Measurements from ENCODE around the gene ZGLP1.
A peak's percentile ranks its signal among the peaks of the same experiment; 100 is the strongest.
"Not testable (repeated sequence)": the region's sequence is repeated elsewhere in the genome, so short reads cannot be mapped to it uniquely, and the experiment has no call there.

ZGLP1 gene

DNA sequence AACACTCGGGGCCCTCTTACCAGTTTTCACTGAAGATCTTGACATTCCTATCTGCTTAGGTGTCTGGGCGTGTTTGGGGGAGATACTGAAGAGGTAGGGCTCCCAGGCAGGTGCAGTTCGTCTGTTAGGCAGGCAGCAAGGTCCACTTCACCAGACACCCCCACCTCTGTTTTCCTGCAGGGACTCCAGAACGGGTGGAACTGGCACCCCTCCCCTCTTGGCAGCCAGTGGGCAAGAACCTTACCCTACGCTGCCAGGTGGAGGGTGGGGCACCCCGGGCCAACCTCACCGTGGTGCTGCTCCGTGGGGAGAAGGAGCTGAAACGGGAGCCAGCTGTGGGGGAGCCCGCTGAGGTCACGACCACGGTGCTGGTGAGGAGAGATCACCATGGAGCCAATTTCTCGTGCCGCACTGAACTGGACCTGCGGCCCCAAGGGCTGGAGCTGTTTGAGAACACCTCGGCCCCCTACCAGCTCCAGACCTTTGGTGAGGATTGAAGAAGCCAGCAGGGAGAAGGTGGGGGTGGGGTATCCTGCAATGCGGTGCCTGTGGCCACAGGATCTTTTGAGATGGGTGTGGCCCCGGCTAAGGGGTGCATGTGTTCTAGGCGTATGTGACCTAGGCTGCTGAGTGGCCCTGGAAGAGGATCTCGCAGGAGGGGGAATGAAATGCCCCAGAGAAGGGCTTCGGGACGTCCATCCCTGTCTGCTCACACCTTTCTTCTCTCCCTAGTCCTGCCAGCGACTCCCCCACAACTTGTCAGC is 26.1 kb downstream of the ZGLP1 start:
- Mint-ChIP-seq H3K4me3 (no peak overlapping the region), H3K27ac (no peak overlapping the region), H3K9me3 (no peaks in the 10 kb centered on the region), H3K27me3 (peaks cover 7% of the 10 kb centered on the region), H3K4me1 (ENCODE audit: low read depth) (peaks cover 41% of the 10 kb centered on the region), H3K36me3 (ENCODE audit: low read depth) (peaks cover 53% of the 10 kb centered on the region)

DNA sequence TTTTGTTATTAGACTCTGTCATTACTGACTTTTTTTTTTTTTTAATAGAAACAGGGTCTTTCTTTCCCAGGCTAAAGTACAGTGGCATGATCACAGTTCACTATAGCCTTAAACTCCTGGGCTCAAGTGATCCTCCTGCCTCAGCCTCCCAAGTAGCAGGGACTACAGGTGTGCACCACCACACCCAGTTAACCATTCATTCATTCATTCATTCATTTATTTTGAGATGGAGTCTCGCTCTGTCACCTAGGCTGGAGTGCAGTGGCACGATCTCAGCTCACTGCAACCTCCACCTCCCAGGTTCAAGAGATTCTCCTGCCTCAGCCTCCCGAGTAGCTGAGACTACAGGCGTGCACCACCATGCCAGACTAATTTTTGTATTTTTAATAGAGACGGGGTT is 27.6 kb downstream of the ZGLP1 start:
- not testable (repeated sequence) for H3K27ac Mint-ChIP-seq, H3K4me3 Mint-ChIP-seq, H3K27me3 Mint-ChIP-seq, H3K9me3 Mint-ChIP-seq
- Mint-ChIP-seq H3K4me1 (ENCODE audit: low read depth) (peaks cover 39% of the 10 kb centered on the region), H3K36me3 (ENCODE audit: low read depth) (peaks cover 63% of the 10 kb centered on the region)

DNA sequence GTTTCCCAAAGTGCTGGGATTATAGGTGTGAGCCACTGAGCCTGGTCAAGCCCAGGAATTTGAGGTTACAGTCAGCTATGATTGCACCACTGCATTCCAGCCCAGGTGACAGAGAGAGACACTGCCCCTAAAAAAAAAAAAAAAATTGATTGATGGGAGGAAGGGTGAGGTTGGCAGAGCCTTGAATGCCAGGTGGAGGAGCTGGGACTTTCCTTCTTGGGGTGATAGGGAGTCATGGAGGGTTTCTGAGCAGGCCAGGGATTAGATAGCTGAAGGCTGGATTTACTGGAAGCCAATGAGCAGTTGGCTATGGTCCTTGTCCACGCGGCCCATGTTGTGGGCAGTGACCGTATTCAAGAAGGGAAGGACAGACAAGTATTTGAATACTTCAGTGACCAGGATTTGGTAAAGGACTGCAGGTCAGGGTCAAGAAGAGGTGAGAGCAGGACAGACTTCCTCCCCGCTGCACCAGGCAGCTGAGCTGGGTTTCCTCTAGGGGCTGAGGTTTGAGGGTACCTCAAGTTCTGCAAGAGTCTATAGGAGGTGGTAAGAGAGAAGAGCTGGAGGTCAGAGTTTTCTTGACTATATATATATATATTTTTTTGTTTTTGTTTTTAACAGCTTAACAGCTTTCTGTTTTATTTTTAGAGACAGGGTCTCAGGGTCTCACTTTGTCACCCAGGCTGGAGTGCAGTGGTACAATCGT is 29.7 kb downstream of the ZGLP1 start:
- H3K36me3 Mint-ChIP-seq (ENCODE audit: low read depth): peaks cover 54% of the 10 kb centered on the region
- peak overlapping the region; percentile 24 for H3K4me3 Mint-ChIP-seq
- no peaks in the 10 kb centered on the region for H3K27me3 Mint-ChIP-seq
- no peaks in the 10 kb centered on the region for H3K9me3 Mint-ChIP-seq
- peak overlapping the region; percentile 36 for H3K27ac Mint-ChIP-seq
- peaks cover 19% of the 10 kb centered on the region for H3K4me1 Mint-ChIP-seq (ENCODE audit: low read depth)

DNA sequence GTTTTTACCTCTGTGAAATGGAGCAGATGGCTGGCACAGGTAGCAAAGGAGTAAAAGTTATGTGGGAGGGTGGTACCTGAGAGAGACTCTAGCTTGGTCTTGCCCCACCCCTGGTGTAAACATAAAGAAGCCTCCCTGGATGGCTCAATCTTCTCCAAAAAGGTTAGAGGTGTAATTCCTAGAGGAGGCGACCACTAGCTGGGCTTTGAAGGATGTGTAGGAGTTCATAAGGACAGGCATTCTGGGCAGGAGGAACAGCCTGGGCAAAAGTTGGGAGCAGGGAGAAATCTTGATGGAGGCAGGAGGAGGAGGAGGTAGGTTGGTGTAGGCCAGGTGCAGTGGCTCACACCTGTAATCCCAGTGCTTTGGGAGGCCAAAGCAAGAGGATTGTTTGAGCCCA is 30.7 kb downstream of the ZGLP1 start:
- Mint-ChIP-seq H3K9me3 (no peaks in the 10 kb centered on the region), H3K4me1 (ENCODE audit: low read depth) (peaks cover 26% of the 10 kb centered on the region), H3K27me3 (no peaks in the 10 kb centered on the region), H3K36me3 (ENCODE audit: low read depth) (peaks cover 54% of the 10 kb centered on the region), H3K4me3 (no peak overlapping the region), H3K27ac (no peak overlapping the region)

DNA sequence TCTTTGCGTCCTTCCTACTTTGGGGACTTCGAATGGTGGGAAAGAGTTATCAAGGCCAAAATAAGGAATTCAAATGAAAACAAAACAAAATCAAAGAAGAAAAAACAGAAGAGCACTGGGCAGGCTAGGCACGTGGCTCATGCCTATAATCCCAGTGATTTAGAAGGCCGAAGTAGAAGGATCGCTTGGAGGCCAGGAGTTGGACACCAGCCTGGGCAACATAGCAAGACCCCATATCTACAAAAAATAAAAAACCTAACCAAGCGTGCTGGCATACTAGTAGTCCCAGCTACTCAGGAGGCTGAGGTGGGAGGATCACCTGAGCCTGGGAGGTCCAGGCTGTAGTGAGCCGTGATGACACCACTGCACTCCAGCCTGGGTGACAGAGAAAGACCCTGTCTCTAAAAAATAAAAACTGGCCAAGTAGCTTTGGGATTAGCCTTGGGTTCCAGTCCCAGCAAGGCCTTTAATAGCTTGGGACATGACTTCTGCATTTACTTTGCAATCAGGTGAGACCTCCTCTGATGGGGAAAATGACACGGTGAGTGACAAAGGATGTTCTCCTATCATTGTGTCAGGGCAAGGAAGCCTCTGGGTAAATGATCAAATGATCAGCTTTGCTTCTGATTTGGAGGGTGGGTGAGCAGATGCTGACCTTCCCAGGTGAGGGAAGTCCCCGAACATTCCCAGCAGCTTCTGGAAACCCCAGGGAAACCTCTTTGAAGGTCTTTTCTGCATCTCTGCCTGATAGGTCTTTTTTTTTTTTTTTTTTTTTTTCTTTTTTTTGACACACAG is 31.6 kb downstream of the ZGLP1 start:
- H3K4me1 Mint-ChIP-seq (ENCODE audit: low read depth): peaks cover 32% of the 10 kb centered on the region
- no peak overlapping the region for H3K4me3 Mint-ChIP-seq
- H3K36me3 Mint-ChIP-seq (ENCODE audit: low read depth): peaks cover 50% of the 10 kb centered on the region
- no peak overlapping the region for H3K27ac Mint-ChIP-seq
- H3K27me3 Mint-ChIP-seq: no peaks in the 10 kb centered on the region
- H3K9me3 Mint-ChIP-seq: no peaks in the 10 kb centered on the region

DNA sequence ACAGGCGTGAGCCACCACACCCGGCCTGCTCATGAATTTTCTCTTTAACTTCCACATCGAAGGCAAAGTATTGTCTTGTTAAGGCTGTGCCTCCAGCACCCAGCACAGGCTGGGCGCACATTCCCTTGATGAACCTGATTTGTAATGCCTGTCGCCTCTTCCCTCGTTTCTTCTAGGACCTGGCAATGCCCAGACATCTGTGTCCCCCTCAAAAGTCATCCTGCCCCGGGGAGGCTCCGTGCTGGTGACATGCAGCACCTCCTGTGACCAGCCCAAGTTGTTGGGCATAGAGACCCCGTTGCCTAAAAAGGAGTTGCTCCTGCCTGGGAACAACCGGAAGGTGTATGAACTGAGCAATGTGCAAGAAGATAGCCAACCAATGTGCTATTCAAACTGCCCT is 35.0 kb downstream of the ZGLP1 start:
- Mint-ChIP-seq H3K36me3 (ENCODE audit: low read depth) (peaks cover 42% of the 10 kb centered on the region), H3K27me3 (no peaks in the 10 kb centered on the region), H3K27ac (peak overlapping the region; percentile 71), H3K4me3 (peak overlapping the region; percentile 25), H3K4me1 (ENCODE audit: low read depth) (peaks cover 51% of the 10 kb centered on the region), H3K9me3 (no peaks in the 10 kb centered on the region)

DNA sequence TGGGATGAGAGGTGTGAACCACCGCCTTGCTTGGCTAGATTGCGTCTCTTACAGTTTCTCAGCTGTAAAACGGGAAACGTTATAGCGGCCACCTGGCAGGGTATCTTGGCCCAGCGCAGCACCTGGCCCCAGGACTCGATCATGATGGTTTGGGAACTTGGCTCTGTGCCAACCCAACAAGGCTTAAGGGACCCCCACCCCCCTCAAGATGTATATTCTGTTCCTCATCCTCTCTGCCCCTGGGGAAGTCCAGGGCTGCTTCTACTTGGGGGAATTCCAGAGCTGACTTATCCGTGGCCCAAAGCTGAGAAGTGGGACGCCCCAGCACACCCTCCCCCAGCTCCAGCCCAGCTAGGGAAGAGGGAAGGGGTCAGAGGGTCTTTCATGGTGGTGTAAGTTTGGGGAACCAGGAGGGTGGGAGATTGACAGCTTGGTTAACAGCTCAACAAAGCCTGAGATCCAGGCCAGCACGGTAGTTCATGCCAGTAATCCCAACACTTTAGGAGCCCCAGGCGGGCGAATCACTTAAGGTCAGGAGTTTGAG is 38.0 kb downstream of the ZGLP1 start:
- Mint-ChIP-seq H3K4me1 (ENCODE audit: low read depth) (peaks cover 45% of the 10 kb centered on the region), H3K36me3 (ENCODE audit: low read depth) (peaks cover 21% of the 10 kb centered on the region), H3K9me3 (no peaks in the 10 kb centered on the region), H3K27me3 (no peaks in the 10 kb centered on the region), H3K27ac (peak overlapping the region; percentile 93), H3K4me3 (peak overlapping the region; percentile 86)

DNA sequence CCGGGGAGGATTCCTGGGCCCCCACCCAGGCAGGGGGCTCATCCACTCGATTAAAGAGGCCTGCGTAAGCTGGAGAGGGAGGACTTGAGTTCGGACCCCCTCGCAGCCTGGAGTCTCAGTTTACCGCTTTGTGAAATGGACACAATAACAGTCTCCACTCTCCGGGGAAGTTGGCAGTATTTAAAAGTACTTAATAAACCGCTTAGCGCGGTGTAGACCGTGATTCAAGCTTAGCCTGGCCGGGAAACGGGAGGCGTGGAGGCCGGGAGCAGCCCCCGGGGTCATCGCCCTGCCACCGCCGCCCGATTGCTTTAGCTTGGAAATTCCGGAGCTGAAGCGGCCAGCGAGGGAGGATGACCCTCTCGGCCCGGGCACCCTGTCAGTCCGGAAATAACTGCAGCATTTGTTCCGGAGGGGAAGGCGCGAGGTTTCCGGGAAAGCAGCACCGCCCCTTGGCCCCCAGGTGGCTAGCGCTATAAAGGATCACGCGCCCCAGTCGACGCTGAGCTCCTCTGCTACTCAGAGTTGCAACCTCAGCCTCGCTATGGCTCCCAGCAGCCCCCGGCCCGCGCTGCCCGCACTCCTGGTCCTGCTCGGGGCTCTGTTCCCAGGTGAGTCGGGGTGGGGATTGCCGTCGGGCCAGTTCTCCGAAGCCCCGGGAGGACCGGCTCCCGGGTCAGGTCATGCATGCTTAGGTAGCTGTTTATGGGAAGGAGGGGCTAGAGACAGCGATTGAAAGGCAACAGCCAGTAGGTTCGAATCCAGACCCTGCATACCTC is 38.8 kb downstream of the ZGLP1 start, which contains the start of gene ICAM1:
Gene ICAM1 (plus strand): TSS at position 505 of the 779 bp plus-strand sequence. CDS start 40 bp downstream, at position 545.
- Mint-ChIP-seq H3K9me3 (no peaks in the 10 kb centered on the region), H3K36me3 (ENCODE audit: low read depth) (peaks cover 21% of the 10 kb centered on the region), H3K4me1 (ENCODE audit: low read depth) (peaks cover 45% of the 10 kb centered on the region), H3K27me3 (no peaks in the 10 kb centered on the region), H3K4me3 (peak within 1 kb of the TSS; percentile 86), H3K27ac (peak within 1 kb of the TSS; percentile 93)

DNA sequence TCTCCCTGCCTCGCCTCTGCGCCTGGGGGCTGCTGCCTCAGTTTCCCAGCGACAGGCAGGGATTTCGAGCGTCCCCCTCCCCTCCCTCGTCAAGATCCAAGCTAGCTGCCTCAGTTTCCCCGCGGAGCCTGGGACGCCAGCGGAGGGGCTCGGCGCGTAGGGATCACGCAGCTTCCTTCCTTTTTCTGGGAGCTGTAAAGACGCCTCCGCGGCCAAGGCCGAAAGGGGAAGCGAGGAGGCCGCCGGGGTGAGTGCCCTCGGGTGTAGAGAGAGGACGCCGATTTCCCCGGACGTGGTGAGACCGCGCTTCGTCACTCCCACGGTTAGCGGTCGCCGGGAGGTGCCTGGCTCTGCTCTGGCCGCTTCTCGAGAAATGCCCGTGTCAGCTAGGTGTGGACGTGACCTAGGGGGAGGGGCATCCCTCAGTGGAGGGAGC is 39.4 kb downstream of the ZGLP1 start:
- Mint-ChIP-seq H3K27ac (peak overlapping the region; percentile 93), H3K36me3 (ENCODE audit: low read depth) (peaks cover 19% of the 10 kb centered on the region), H3K9me3 (no peaks in the 10 kb centered on the region), H3K4me1 (ENCODE audit: low read depth) (peaks cover 45% of the 10 kb centered on the region), H3K4me3 (peak overlapping the region; percentile 86), H3K27me3 (no peaks in the 10 kb centered on the region)

DNA sequence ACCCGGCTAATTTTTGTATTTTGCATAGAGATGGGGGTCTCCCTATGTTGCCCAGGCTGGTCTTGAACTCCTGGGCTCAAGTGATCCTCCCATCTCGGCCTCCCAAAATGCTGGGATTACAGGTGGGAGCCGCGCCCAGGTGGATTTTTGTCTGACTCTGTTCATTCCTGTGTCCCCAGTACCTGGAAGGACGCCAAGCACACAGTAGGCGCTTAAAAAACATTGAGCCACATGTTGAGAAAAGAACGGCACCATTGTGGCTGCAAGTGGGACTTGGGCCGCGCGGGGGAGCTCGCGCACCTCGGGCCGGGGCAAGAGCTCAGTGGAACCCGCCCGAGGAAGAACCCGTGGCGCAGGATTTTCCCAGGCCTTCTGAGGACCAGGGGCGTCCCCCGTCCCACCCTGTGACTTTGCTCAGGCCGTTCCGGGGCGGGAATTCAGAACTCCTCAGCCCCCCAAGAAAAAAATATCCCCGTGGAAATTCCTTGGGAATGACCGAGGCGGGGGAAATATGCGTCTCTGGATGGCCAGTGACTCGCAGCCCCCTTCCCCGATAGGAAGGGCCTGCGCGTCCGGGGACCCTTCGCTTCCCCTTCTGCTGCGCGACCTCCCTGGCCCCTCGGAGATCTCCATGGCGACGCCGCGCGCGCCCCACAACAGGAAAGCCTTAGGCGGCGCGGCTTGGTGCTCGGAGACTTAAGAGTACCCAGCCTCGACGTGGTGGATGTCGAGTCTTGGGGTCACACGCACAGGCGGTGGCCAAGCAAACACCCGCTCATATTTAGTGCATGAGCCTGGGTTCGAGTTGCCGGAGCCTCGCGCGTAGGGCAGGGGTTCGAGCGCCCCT is 40.1 kb downstream of the ZGLP1 start:
- Mint-ChIP-seq H3K36me3 (ENCODE audit: low read depth) (peaks cover 14% of the 10 kb centered on the region), H3K27ac (peak overlapping the region; percentile 93), H3K27me3 (no peaks in the 10 kb centered on the region), H3K9me3 (no peaks in the 10 kb centered on the region), H3K4me3 (peak overlapping the region; percentile 86), H3K4me1 (ENCODE audit: low read depth) (peaks cover 43% of the 10 kb centered on the region)

DNA sequence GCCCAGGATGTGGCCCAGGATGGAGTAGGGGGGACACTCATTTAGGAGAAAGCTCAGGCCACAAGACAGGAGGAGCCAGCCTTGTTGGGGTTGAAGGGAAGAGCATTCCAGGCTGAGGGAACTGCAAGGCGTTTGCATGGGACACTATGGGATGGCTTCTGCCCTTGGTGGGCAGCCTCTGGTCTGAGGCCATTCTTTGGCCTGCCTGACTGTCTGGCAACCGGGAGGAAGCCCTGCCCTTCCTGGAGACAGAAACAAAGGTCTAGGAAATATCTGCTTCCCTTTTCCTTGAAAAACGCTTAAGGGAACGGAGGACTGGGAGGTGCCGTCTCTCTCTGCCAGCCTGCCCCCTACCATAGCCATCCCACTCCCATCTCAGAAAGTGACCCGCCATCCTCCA is 41.5 kb downstream of the ZGLP1 start:
- no peak overlapping the region for H3K27ac Mint-ChIP-seq
- peaks cover 33% of the 10 kb centered on the region for H3K4me1 Mint-ChIP-seq (ENCODE audit: low read depth)
- H3K4me3 Mint-ChIP-seq: no peak overlapping the region

DNA sequence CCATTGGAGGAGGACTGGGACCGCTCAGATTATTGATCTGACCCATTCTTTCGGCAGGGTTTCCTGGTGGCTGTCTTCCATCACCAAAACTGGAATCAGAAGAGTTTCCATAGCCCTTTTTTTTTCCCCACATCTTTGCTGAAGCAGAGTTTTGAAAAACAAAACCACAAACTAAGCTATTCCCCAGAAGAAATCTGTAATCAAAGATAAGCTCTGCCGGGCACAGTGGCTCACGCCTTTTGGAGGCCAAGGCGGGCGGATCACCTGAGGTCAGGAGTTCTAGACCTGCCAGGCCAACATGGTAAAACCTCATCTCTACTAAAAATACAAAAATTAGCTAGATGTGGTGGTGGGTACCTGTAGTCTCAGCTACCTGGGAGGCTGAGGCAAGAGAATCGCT is 42.9 kb downstream of the ZGLP1 start:
- Mint-ChIP-seq H3K4me1 (ENCODE audit: low read depth) (peaks cover 21% of the 10 kb centered on the region), H3K36me3 (ENCODE audit: low read depth) (no peaks in the 10 kb centered on the region), H3K9me3 (no peaks in the 10 kb centered on the region), H3K4me3 (no peak overlapping the region), H3K27ac (no peak overlapping the region), H3K27me3 (no peaks in the 10 kb centered on the region)

More for the DNA sequence above, 41.5 kb downstream of the ZGLP1 start:
- peaks cover 5% of the 10 kb centered on the region for H3K36me3 Mint-ChIP-seq (ENCODE audit: low read depth)
- H3K9me3 Mint-ChIP-seq: no peaks in the 10 kb centered on the region
- H3K27me3 Mint-ChIP-seq: no peaks in the 10 kb centered on the region

DNA sequence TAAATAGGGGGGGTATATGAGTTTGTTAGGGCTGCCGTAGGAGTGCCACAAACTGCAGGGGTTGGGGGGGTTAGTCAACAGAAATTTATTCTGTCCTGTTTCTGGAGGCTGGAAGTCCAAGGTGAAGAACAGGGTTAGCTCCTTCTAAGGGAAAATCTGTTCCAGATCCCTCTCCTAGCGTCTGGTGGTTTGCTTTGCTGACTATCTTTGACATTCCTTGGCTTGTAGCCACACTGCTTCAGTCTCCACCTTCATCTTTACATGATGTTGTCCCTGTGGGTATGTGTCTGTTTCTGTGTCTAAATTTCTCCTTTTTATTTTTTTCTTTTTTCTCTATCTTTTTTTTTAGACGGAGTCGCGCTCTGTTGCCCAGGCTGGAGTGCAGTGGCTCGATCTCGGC is 46.8 kb downstream of the ZGLP1 start:
- H3K36me3 Mint-ChIP-seq (ENCODE audit: low read depth): peaks cover 9% of the 10 kb centered on the region
- no peaks in the 10 kb centered on the region for H3K27me3 Mint-ChIP-seq
- no peaks in the 10 kb centered on the region for H3K9me3 Mint-ChIP-seq
- no peak overlapping the region for H3K4me3 Mint-ChIP-seq
- no peak overlapping the region for H3K27ac Mint-ChIP-seq
- H3K4me1 Mint-ChIP-seq (ENCODE audit: low read depth): peaks cover 24% of the 10 kb centered on the region

All from stimulated activated naive CD8-positive, alpha-beta T cell treated with anti-CD3 and anti-CD28 coated beads, Interleukin-15, Interleukin-2, amounts not matched to agents 100 ng/mL and 50 ng/mL, for 24 hours (primary cell).